HepG2 (cell line): ENCODE measurements around the gene TBC1D20. TPM values are rescaled to one million over a fixed set of nuclear protein-coding genes. Genes with fewer than 3 reads are reported as not detected.
A peak's percentile ranks its signal among the peaks of the same experiment; 100 is the strongest.

Source experiments
- HDAC2 ChIP-seq: sonication (generic); formaldehyde crosslinking; IDR thresholded peaks from 2 replicates; pipeline ENCODE4 v1.4.0; 2020; ENCODE audit warnings: missing genetic modification reagents
- HNF4G ChIP-seq, 2 experiments: sonication (generic) in 1 of 2; formaldehyde crosslinking in 1 of 2; IDR thresholded peaks; 2 replicates each; pipeline versions ENCODE4 v1.4.0 to v1.6.1; 2011 to 2020; ENCODE audit warnings: borderline replicate concordance in 2 of 2, low read depth in 2 of 2, mild to moderate bottlenecking in 2 of 2, low read length in 1 of 2, missing genetic modification reagents in 1 of 2, moderate library complexity in 1 of 2
- HNRNPUL1 ChIP-seq: fragments of 200-400 bp; formaldehyde crosslinking; IDR thresholded peaks from 2 replicates; pipeline ENCODE4 v1.6.1; 2017; ENCODE audit warnings: low read depth, mild to moderate bottlenecking, low read length, moderate library complexity
- PAF1 ChIP-seq: IDR thresholded peaks from 2 replicates; pipeline ENCODE4 v1.6.1; 2016; ENCODE audit warnings: missing genetic modification reagents, missing compliant biosample characterization
- PHF5A ChIP-seq: IDR thresholded peaks from one replicate; pipeline ENCODE4 v1.6.1; 2018; ENCODE audit warnings: low read depth, missing genetic modification reagents; ENCODE audit not compliant: unreplicated experiment
- RCOR2 ChIP-seq: IDR thresholded peaks from 2 replicates; pipeline ENCODE4 v1.6.1; 2016; ENCODE audit warnings: missing biosample characterization, missing genetic modification reagents
- THYN1 ChIP-seq: sonication (generic); formaldehyde crosslinking; IDR thresholded peaks from 2 replicates; pipeline ENCODE4 v1.8.1; 2023; ENCODE audit warnings: low read depth, mild to moderate bottlenecking, moderate library complexity, missing genetic modification reagents, borderline replicate concordance
- ZBTB42 ChIP-seq: sonication (generic); formaldehyde crosslinking; IDR thresholded peaks from 2 replicates; pipeline ENCODE4 v1.5.0; 2020; ENCODE audit warnings: mild to moderate bottlenecking, missing genetic modification reagents
- ZBTB8A ChIP-seq: sonication (generic); formaldehyde crosslinking; IDR thresholded peaks from 2 replicates; pipeline ENCODE4 v1.4.0; 2020; ENCODE audit warnings: mild to moderate bottlenecking, low read depth, missing genetic modification reagents, borderline replicate concordance
- ZNF629 ChIP-seq: sonication (generic); formaldehyde crosslinking; conservative IDR thresholded peaks from 2 replicates; pipeline ENCODE4 v1.5.0; 2020; ENCODE audit warnings: missing genetic modification reagents
- polyA plus RNA-seq, 8 experiments: library from polyadenylated mRNA; depleted of rRNA in 3 of 8; stranded (reverse) in 7 of 8; unstranded in 1 of 8; fragments of >200 nt; fragmentation: Illumina TruSeq in 4 of 8; extraction: Trizol in 4 of 8; gene quantifications; 2 replicates each; pipeline versions ENCODE4 v1.2.1 to v1.2.3, GENCODE V29; 2011 to 2016; ENCODE audit warnings: low read depth in 4 of 8, missing spikeins in 1 of 8, mixed read lengths in 1 of 8; ENCODE audit not compliant: insufficient read depth in 1 of 8
- total RNA-seq, 5 experiments: library from RNA; depleted of rRNA; stranded (reverse); fragments of >200 nt; fragmentation: Illumina TruSeq; extraction: Trizol; gene quantifications; 2 replicates each; pipeline ENCODE4 v1.2.3, GENCODE V29; 2016; ENCODE audit warnings: low read depth in 1 of 5
- TF ChIP-seq, protein P1 (sequence below): sonication (generic); formaldehyde crosslinking; conservative IDR thresholded peaks from 2 replicates; pipeline ENCODE4 v1.4.0; 2020; ENCODE audit warnings: mild to moderate bottlenecking, missing genetic modification reagents, moderate library complexity
- TF ChIP-seq, protein P2 (sequence below): sonication (generic); formaldehyde crosslinking; IDR thresholded peaks from 2 replicates; pipeline ENCODE4 v1.4.0; 2020; ENCODE audit warnings: missing genetic modification reagents
- TF ChIP-seq, protein P3 (sequence below): IDR thresholded peaks from 2 replicates; pipeline ENCODE4 v1.6.1; 2016; ENCODE audit warnings: mild to moderate bottlenecking
- TF ChIP-seq, protein P4 (sequence below): sonication (generic); formaldehyde crosslinking; IDR thresholded peaks from 2 replicates; pipeline ENCODE4 v1.4.0; 2020; ENCODE audit warnings: missing genetic modification reagents

Gene TBC1D20
- total and polyA plus RNA-seq, 2 of the 13 experiments (the other 11 are each of a cell fraction or from before 2014, with no cell fraction given) = 36.6 to 47.1 TPM

DNA sequence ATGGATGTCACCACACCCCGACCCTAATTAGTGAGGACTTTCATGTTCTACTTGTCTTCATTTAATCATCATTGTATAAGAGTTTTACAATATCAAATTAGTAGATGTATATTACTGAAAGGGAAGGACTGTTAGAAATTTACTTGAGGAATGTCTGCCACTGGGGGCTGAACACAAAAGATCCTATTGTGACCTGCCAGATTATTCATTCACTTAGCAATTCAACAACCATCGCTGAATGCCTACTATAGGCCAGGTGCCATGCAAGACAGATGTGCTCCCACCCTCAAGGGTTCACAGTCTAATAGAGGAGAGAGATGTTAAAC lies 62.2 kb downstream of the TBC1D20 start (continued):
- TF ChIP-seq HDAC2 = 0 out of 2 replicates have a peak, but pooled peaks have one; percentile 25
- TF ChIP-seq, protein P1, sequence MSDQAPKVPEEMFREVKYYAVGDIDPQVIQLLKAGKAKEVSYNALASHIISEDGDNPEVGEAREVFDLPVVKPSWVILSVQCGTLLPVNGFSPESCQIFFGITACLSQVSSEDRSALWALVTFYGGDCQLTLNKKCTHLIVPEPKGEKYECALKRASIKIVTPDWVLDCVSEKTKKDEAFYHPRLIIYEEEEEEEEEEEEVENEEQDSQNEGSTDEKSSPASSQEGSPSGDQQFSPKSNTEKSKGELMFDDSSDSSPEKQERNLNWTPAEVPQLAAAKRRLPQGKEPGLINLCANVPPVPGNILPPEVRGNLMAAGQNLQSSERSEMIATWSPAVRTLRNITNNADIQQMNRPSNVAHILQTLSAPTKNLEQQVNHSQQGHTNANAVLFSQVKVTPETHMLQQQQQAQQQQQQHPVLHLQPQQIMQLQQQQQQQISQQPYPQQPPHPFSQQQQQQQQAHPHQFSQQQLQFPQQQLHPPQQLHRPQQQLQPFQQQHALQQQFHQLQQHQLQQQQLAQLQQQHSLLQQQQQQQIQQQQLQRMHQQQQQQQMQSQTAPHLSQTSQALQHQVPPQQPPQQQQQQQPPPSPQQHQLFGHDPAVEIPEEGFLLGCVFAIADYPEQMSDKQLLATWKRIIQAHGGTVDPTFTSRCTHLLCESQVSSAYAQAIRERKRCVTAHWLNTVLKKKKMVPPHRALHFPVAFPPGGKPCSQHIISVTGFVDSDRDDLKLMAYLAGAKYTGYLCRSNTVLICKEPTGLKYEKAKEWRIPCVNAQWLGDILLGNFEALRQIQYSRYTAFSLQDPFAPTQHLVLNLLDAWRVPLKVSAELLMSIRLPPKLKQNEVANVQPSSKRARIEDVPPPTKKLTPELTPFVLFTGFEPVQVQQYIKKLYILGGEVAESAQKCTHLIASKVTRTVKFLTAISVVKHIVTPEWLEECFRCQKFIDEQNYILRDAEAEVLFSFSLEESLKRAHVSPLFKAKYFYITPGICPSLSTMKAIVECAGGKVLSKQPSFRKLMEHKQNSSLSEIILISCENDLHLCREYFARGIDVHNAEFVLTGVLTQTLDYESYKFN (CRISPR knock-in tag) = peak; percentile 39; the same call in 1 of the 2 replicates
- TF ChIP-seq ZNF629 (CRISPR knock-in tag) = no peak
- TF ChIP-seq, protein P2, sequence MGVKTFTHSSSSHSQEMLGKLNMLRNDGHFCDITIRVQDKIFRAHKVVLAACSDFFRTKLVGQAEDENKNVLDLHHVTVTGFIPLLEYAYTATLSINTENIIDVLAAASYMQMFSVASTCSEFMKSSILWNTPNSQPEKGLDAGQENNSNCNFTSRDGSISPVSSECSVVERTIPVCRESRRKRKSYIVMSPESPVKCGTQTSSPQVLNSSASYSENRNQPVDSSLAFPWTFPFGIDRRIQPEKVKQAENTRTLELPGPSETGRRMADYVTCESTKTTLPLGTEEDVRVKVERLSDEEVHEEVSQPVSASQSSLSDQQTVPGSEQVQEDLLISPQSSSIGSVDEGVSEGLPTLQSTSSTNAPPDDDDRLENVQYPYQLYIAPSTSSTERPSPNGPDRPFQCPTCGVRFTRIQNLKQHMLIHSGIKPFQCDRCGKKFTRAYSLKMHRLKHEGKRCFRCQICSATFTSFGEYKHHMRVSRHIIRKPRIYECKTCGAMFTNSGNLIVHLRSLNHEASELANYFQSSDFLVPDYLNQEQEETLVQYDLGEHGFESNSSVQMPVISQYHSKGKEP (CRISPR knock-in tag) = no peak
- TF ChIP-seq PAF1 = no peak
- TF ChIP-seq, protein P3, sequence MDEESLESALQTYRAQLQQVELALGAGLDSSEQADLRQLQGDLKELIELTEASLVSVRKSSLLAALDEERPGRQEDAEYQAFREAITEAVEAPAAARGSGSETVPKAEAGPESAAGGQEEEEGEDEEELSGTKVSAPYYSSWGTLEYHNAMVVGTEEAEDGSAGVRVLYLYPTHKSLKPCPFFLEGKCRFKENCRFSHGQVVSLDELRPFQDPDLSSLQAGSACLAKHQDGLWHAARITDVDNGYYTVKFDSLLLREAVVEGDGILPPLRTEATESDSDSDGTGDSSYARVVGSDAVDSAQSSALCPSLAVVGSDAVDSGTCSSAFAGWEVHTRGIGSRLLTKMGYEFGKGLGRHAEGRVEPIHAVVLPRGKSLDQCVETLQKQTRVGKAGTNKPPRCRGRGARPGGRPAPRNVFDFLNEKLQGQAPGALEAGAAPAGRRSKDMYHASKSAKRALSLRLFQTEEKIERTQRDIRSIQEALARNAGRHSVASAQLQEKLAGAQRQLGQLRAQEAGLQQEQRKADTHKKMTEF (CRISPR knock-in tag) = no peak
- TF ChIP-seq HNF4G (IDR thresholded peaks at IDR 0.05; ENCODE audit: borderline replicate concordance, low read depth, low read length) = no peak
- TF ChIP-seq HNF4G (CRISPR knock-in tag; IDR thresholded peaks at IDR 0.05; ENCODE audit: borderline replicate concordance, low read depth) = no peak
- no peak for TF ChIP-seq HNRNPUL1
- TF ChIP-seq, protein P4, sequence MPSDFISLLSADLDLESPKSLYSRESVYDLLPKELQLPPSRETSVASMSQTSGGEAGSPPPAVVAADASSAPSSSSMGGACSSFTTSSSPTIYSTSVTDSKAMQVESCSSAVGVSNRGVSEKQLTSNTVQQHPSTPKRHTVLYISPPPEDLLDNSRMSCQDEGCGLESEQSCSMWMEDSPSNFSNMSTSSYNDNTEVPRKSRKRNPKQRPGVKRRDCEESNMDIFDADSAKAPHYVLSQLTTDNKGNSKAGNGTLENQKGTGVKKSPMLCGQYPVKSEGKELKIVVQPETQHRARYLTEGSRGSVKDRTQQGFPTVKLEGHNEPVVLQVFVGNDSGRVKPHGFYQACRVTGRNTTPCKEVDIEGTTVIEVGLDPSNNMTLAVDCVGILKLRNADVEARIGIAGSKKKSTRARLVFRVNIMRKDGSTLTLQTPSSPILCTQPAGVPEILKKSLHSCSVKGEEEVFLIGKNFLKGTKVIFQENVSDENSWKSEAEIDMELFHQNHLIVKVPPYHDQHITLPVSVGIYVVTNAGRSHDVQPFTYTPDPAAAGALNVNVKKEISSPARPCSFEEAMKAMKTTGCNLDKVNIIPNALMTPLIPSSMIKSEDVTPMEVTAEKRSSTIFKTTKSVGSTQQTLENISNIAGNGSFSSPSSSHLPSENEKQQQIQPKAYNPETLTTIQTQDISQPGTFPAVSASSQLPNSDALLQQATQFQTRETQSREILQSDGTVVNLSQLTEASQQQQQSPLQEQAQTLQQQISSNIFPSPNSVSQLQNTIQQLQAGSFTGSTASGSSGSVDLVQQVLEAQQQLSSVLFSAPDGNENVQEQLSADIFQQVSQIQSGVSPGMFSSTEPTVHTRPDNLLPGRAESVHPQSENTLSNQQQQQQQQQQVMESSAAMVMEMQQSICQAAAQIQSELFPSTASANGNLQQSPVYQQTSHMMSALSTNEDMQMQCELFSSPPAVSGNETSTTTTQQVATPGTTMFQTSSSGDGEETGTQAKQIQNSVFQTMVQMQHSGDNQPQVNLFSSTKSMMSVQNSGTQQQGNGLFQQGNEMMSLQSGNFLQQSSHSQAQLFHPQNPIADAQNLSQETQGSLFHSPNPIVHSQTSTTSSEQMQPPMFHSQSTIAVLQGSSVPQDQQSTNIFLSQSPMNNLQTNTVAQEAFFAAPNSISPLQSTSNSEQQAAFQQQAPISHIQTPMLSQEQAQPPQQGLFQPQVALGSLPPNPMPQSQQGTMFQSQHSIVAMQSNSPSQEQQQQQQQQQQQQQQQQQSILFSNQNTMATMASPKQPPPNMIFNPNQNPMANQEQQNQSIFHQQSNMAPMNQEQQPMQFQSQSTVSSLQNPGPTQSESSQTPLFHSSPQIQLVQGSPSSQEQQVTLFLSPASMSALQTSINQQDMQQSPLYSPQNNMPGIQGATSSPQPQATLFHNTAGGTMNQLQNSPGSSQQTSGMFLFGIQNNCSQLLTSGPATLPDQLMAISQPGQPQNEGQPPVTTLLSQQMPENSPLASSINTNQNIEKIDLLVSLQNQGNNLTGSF (CRISPR knock-in tag) = no peak
- 0 out of 2 replicates have a peak, but pooled peaks have one; percentile 53 for TF ChIP-seq ZBTB42 (CRISPR knock-in tag)
- peak; percentile 7; the same call in 1 of the 2 replicates for TF ChIP-seq RCOR2 (CRISPR knock-in tag)
- 0 out of 2 replicates have a peak, but pooled peaks have one; percentile 46 for TF ChIP-seq THYN1
- no peak for TF ChIP-seq PHF5A (CRISPR knock-in tag)
- TF ChIP-seq ZBTB8A = 0 out of 2 replicates have a peak, but pooled peaks have one; percentile 7
